SH-SY5Y (cell line): ENCODE measurements around the gene AIDA.

Experiments used
- GATA2 ChIP-seq: IDR thresholded peaks from 2 replicates; pipeline ENCODE4 v1.6.1; 2011; ENCODE audit warnings: mild to moderate bottlenecking, low read depth, low read length
- GATA3 ChIP-seq: IDR thresholded peaks from 2 replicates; pipeline ENCODE4 v1.6.1; 2011; ENCODE audit warnings: low read depth, mild to moderate bottlenecking, low read length, moderate library complexity

Gene AIDA

GRCh38 chr1:222730866-222731265 is 18.6 kb upstream of the AIDA start:
- TF ChIP-seq GATA3, result no peak
- no peak for TF ChIP-seq GATA2

GRCh38 chr1:222728746-222729145 is 16.5 kb upstream of the AIDA start:
- TF ChIP-seq GATA2 (no peak), GATA3 (no peak)

- TF ChIP-seq GATA3 (no peak), GATA2 (no peak)
Observed at GRCh38 chr1:222716393-222716792, 4.1 kb upstream of the AIDA start.

- TF ChIP-seq GATA2 (no peak), GATA3 (no peak)
Observed at GRCh38 chr1:222713091-222713961, 1.0 kb upstream of the AIDA start.

- TF ChIP-seq GATA2 (no peak), GATA3 (no peak)
Observed at GRCh38 chr1:222711319-222712252, 705 bp downstream of the AIDA start.

- TF ChIP-seq GATA3, result no peak
- 0 out of 2 replicates have a peak, but pooled peaks have one; percentile 10 for TF ChIP-seq GATA2
Observed at GRCh38 chr1:222709700-222710153, 2.6 kb downstream of the AIDA start.

GRCh38 chr1:222706815-222707214 is 5.5 kb downstream of the AIDA start:
- TF ChIP-seq GATA2 (no peak), GATA3 (no peak)

GRCh38 chr1:222704260-222704659 is 8.0 kb downstream of the AIDA start:
- TF ChIP-seq GATA3 (no peak), GATA2 (no peak)

GRCh38 chr1:222702210-222702609 is 10.1 kb downstream of the AIDA start:
- TF ChIP-seq GATA3 (no peak), GATA2 (no peak)

- TF ChIP-seq GATA2 (no peak), GATA3 (no peak)
Observed at GRCh38 chr1:222697826-222698225, 14.5 kb downstream of the AIDA start.

- TF ChIP-seq GATA3, result no peak
- TF ChIP-seq GATA2, result no peak
Observed at GRCh38 chr1:222697203-222697602, 15.1 kb downstream of the AIDA start.

- no peak for TF ChIP-seq GATA3
- no peak for TF ChIP-seq GATA2
Observed at GRCh38 chr1:222696741-222697140, 15.6 kb downstream of the AIDA start.

- TF ChIP-seq GATA2 (no peak), GATA3 (no peak)
Observed at GRCh38 chr1:222694927-222695326, 17.4 kb downstream of the AIDA start.

GRCh38 chr1:222691016-222691415 is 21.3 kb downstream of the AIDA start:
- TF ChIP-seq GATA2, result no peak
- TF ChIP-seq GATA3, result no peak
